DOHH2 (cell line): ENCODE results near the gene KCNIP4.
"Not testable (repeated sequence)": the region's sequence is repeated elsewhere in the genome, so short reads cannot be mapped to it uniquely, and the experiment has no call there.

Experiments used
- H3F3A ChIP-seq: fragments of 200-600 bp; sonication (generic), shearing (Covaris generic); 2 replicates; pipeline ENCODE4 v1.6.0; 2016; ENCODE audit warnings: antibody characterized with exemption, mild to moderate bottlenecking; ENCODE audit not compliant: control insufficient read depth, insufficient read depth
- H3K27ac ChIP-seq: fragments of 200-600 bp; sonication (generic); 2 replicates; pipeline ENCODE4 v1.5.1; 2014; ENCODE audit warnings: low read depth, mild to moderate bottlenecking, low read length, moderate library complexity
- H3K27me3 ChIP-seq: fragments of 200-600 bp; sonication (generic); 2 replicates; pipeline ENCODE4 v1.6.1; 2014; ENCODE audit warnings: mild to moderate bottlenecking, low read length, mixed read lengths; ENCODE audit not compliant: control insufficient read depth
- H3K36me3 ChIP-seq: fragments of 200-600 bp; sonication (generic); 2 replicates; pipeline ENCODE4 v1.6.1; 2014; ENCODE audit warnings: mild to moderate bottlenecking, low read length, moderate library complexity, mixed read lengths; ENCODE audit not compliant: control insufficient read depth
- H3K4me1 ChIP-seq: fragments of 200-600 bp; sonication (generic); 2 replicates; pipeline ENCODE4 v1.6.1; 2014; ENCODE audit warnings: mild to moderate bottlenecking, low read length, mixed read lengths; ENCODE audit not compliant: control insufficient read depth
- H3K4me2 ChIP-seq: fragments of 200-600 bp; sonication (generic); 2 replicates; pipeline ENCODE4 v1.6.0; 2014; ENCODE audit warnings: mild to moderate bottlenecking, low read length, moderate library complexity
- H3K4me3 ChIP-seq: fragments of 200-600 bp; sonication (generic); 2 replicates; pipeline ENCODE4 v1.5.1; 2014; ENCODE audit warnings: mild to moderate bottlenecking, low read length, mixed read lengths
- H3K79me2 ChIP-seq: fragments of 200-600 bp; sonication (generic); 2 replicates; pipeline ENCODE4 v1.6.1; 2014; ENCODE audit warnings: mild to moderate bottlenecking, low read length, mixed read lengths; ENCODE audit not compliant: control insufficient read depth
- H3K9me2 ChIP-seq: fragments of 200-600 bp; sonication (generic); replicated peaks from 2 replicates; pipeline ENCODE4 v1.6.1; 2014; ENCODE audit warnings: mild to moderate bottlenecking, low read length, mixed read lengths; ENCODE audit not compliant: control insufficient read depth
- H3K9me3 ChIP-seq: fragments of 200-600 bp; sonication (generic); 2 replicates; pipeline ENCODE4 v1.6.1; 2014; ENCODE audit warnings: antibody characterized with exemption, low read length, mixed read lengths; ENCODE audit not compliant: control insufficient read depth, insufficient read depth
- H4K20me1 ChIP-seq: fragments of 200-600 bp; sonication (generic); 2 replicates; pipeline ENCODE4 v1.6.0; 2014; ENCODE audit warnings: low read depth, mild to moderate bottlenecking, antibody characterized with exemption, low read length, moderate library complexity; ENCODE audit not compliant: control insufficient read depth, insufficient read depth
- CTCF ChIP-seq: fragments of 200-600 bp; sonication (generic); IDR thresholded peaks from one replicate; pipeline ENCODE4 v1.5.1; 2014; ENCODE audit warnings: antibody characterized with exemption, mild to moderate bottlenecking, low read depth, low read length; ENCODE audit not compliant: poor library complexity, severe bottlenecking
- EZH2phosphoT487 ChIP-seq: fragments of 200-600 bp; sonication (generic); IDR thresholded peaks from 2 replicates; pipeline ENCODE4 v1.6.1; 2017; ENCODE audit warnings: borderline replicate concordance, mild to moderate bottlenecking, antibody characterized with exemption, low read length, moderate library complexity, mixed read lengths

KCNIP4 gene

GRCh38 chr4:21366312-21366711 is 582.3 kb downstream of the KCNIP4 start:
- Histone ChIP-seq H3K36me3 (no peaks in the 10 kb centered on the region), H3K27me3 (no peaks in the 10 kb centered on the region), H3K9me3 (no peaks in the 10 kb centered on the region), H3K79me2 (no peaks in the 10 kb centered on the region), H3K27ac (no peak overlapping the region), H3K4me2 (no peak overlapping the region), H3F3A (no peaks in the 10 kb centered on the region), H3K9me2 (no peaks in the 10 kb centered on the region), H3K4me1 (no peaks in the 10 kb centered on the region), H3K4me3 (no peak overlapping the region), H4K20me1 (no peaks in the 10 kb centered on the region)
- no peak for TF ChIP-seq CTCF
- no peak for TF ChIP-seq EZH2phosphoT487

GRCh38 chr4:21363701-21364100 is 584.9 kb downstream of the KCNIP4 start:
- no peak for TF ChIP-seq CTCF
- TF ChIP-seq EZH2phosphoT487: no peak
- Histone ChIP-seq H3K4me2 (no peak overlapping the region), H3K4me3 (no peak overlapping the region), H3K36me3 (no peaks in the 10 kb centered on the region), H3K4me1 (no peaks in the 10 kb centered on the region), H3K79me2 (no peaks in the 10 kb centered on the region), H3K9me3 (no peaks in the 10 kb centered on the region), H3K27ac (no peak overlapping the region), H3K9me2 (no peaks in the 10 kb centered on the region), H3K27me3 (no peaks in the 10 kb centered on the region), H4K20me1 (no peaks in the 10 kb centered on the region), H3F3A (no peaks in the 10 kb centered on the region)

- H3K4me2 ChIP-seq, H3K36me3 ChIP-seq, H3K4me1 ChIP-seq, H3K9me2 ChIP-seq, H3K4me3 ChIP-seq, H3K9me3 ChIP-seq, H3K27ac ChIP-seq, H4K20me1 ChIP-seq, H3K79me2 ChIP-seq, H3F3A ChIP-seq, H3K27me3 ChIP-seq: not testable (repeated sequence)
These were observed 596.2 kb downstream of the KCNIP4 start for GRCh38 chr4:21352354-21352753.

- H4K20me1 ChIP-seq: no peaks in the 10 kb centered on the region
- no peak overlapping the region for H3K4me3 ChIP-seq
- no peaks in the 10 kb centered on the region for H3K9me3 ChIP-seq
- H3K27ac ChIP-seq: no peak overlapping the region
- H3K36me3 ChIP-seq: no peaks in the 10 kb centered on the region
- TF ChIP-seq EZH2phosphoT487 (no peak), CTCF (no peak)
- no peaks in the 10 kb centered on the region for H3K27me3 ChIP-seq
- no peak overlapping the region for H3K4me2 ChIP-seq
- H3F3A ChIP-seq: no peaks in the 10 kb centered on the region
- no peaks in the 10 kb centered on the region for H3K79me2 ChIP-seq
- no peaks in the 10 kb centered on the region for H3K4me1 ChIP-seq
- H3K9me2 ChIP-seq: no peaks in the 10 kb centered on the region
These were observed 601.4 kb downstream of the KCNIP4 start for GRCh38 chr4:21347142-21347541.
